H1 (cell line): ENCODE data around the gene METRN. TPM values are rescaled to one million over a fixed set of nuclear protein-coding genes. Genes with fewer than 3 reads are reported as not detected.

Experiments used
- CTCF ChIA-PET: fragments of 300-600 bp; sonication (Branson Sonifier 250); formaldehyde crosslinking; loops from one replicate; lab custom pipeline; 2021; ENCODE audit not compliant: partially characterized antibody; lab: Charles Lee
- POLR2A ChIA-PET: fragments of 300-600 bp; sonication (Branson Sonifier 250); formaldehyde crosslinking; loops from one replicate; lab custom pipeline; 2021; ENCODE audit warnings: inconsistent platforms; ENCODE audit not compliant: partially characterized antibody; lab: Charles Lee
- DNase-seq, 2 experiments: peaks; one replicate each; pipeline versions ENCODE4 v3.0.0 to v3.0.0-alpha.2; 2010 to 2022; ENCODE audit warnings: low spot score in 2 of 2, low read depth in 1 of 2, mixed read lengths in 1 of 2
- FAIRE-seq: peaks from 2 replicates; lab custom pipeline; 2011; peaks lifted over from hg19 to GRCh38; lab: Jason Lieb, UNC
- H2AFZ ChIP-seq: 2 replicates; pipeline ENCODE4 v1.8.1; 2012; ENCODE audit warnings: low read length, inconsistent platforms
- H2AK5ac ChIP-seq: 2 replicates; pipeline ENCODE4 v1.6.1; 2013; ENCODE audit warnings: low read depth, low read length
- H2BK120ac ChIP-seq: replicated peaks from 2 replicates; pipeline ENCODE3; 2013; ENCODE audit warnings: low read depth, low read length, inconsistent platforms
- H2BK12ac ChIP-seq: 2 replicates; pipeline ENCODE4 v1.6.1; 2013; ENCODE audit warnings: low read depth, low read length
- H2BK15ac ChIP-seq: 2 replicates; pipeline ENCODE4 v1.6.1; 2013; ENCODE audit warnings: low read length
- H2BK20ac ChIP-seq: 2 replicates; pipeline ENCODE4 v1.6.1; 2013; ENCODE audit warnings: low read length
- H2BK5ac ChIP-seq: 2 replicates; pipeline ENCODE4 v1.6.1; 2013; ENCODE audit warnings: low read depth, low read length
- H3K14ac ChIP-seq: 2 replicates; pipeline ENCODE4 v1.6.1; 2013; ENCODE audit warnings: inconsistent platforms; ENCODE audit not compliant: insufficient read length
- H3K18ac ChIP-seq: 2 replicates; pipeline ENCODE4 v1.6.1; 2013; ENCODE audit warnings: low read length; ENCODE audit errors: extremely low read depth
- H3K23ac ChIP-seq: 2 replicates; pipeline ENCODE4 v1.6.1; 2013; ENCODE audit warnings: inconsistent platforms; ENCODE audit not compliant: insufficient read length
- H3K23me2 ChIP-seq: 2 replicates; pipeline ENCODE4 v1.6.1; 2013; ENCODE audit warnings: low read depth, low read length
- H3K27ac ChIP-seq: 2 replicates; pipeline ENCODE4 v1.6.1; 2011; ENCODE audit warnings: low read depth, low read length, inconsistent platforms
- H3K27me3 ChIP-seq, 4 experiments: replicated peaks in 1 of 4; 1 replicate in 1 of 4; 2 replicates in 3 of 4; pipeline versions ENCODE4 v1.6.1 to v1.8.1; 2011 to 2013; ENCODE audit warnings: low read length in 3 of 4, mild to moderate bottlenecking in 3 of 4, inconsistent platforms in 2 of 4, mixed read lengths in 2 of 4, moderate library complexity in 1 of 4; ENCODE audit not compliant: control insufficient read depth in 3 of 4, insufficient read depth in 3 of 4; ENCODE audit errors: extremely low read depth in 1 of 4
- H3K36me3 ChIP-seq, 4 experiments: 2 replicates each; pipeline versions ENCODE4 v1.6.1 to v1.8.1; 2011 to 2013; ENCODE audit warnings: mild to moderate bottlenecking in 4 of 4, low read length in 3 of 4, moderate library complexity in 2 of 4, control low read depth in 1 of 4, inconsistent platforms in 1 of 4; ENCODE audit not compliant: insufficient read depth in 4 of 4, control insufficient read depth in 2 of 4
- H3K4ac ChIP-seq: replicated peaks from 2 replicates; pipeline ENCODE3; 2013; ENCODE audit warnings: low read length, low read depth, mixed read lengths, inconsistent platforms; ENCODE audit not compliant: insufficient read length
- H3K4me1 ChIP-seq, 4 experiments: replicated peaks in 1 of 4; 1 replicate in 1 of 4; 2 replicates in 3 of 4; pipeline versions ENCODE4 v1.6.1 to v1.8.1; 2011 to 2013; ENCODE audit warnings: low read length in 3 of 4, inconsistent platforms in 2 of 4, mixed read lengths in 1 of 4; ENCODE audit not compliant: insufficient read depth in 4 of 4, control insufficient read depth in 3 of 4
- H3K4me2 ChIP-seq, 2 experiments: 2 replicates each; pipeline versions ENCODE4 v1.6.1 to v1.8.1; 2011 to 2013; ENCODE audit warnings: low read depth in 2 of 2, low read length in 2 of 2, control low read depth in 1 of 2, inconsistent platforms in 1 of 2, mild to moderate bottlenecking in 1 of 2; ENCODE audit not compliant: insufficient read depth in 1 of 2
- H3K4me3 ChIP-seq, 4 experiments: fragments of 200-600, 300-600 bp in 1 of 4; sonication (generic), shearing (Covaris generic), sonication (Bioruptor Twin) in 1 of 4; 2 replicates each; pipeline versions ENCODE4 v1.5.1 to v1.8.1; 2011 to 2016; ENCODE audit warnings: low read length in 4 of 4, low read depth in 3 of 4, control low read depth in 2 of 4, inconsistent platforms in 2 of 4, mild to moderate bottlenecking in 2 of 4, mixed read lengths in 1 of 4, moderate library complexity in 1 of 4; ENCODE audit not compliant: insufficient read depth in 2 of 4; ENCODE audit errors: extremely low read depth in 1 of 4
- H3K56ac ChIP-seq: replicated peaks from 2 replicates; pipeline ENCODE3; 2013; ENCODE audit warnings: low read depth, mild to moderate bottlenecking, mixed read lengths, low read length, inconsistent platforms; ENCODE audit not compliant: insufficient read length
- H3K79me1 ChIP-seq: 2 replicates; pipeline ENCODE4 v1.6.1; 2013; ENCODE audit warnings: low read depth, low read length, control low read depth
- H3K79me2 ChIP-seq, 2 experiments: 2 replicates each; pipeline versions ENCODE4 v1.6.1 to v1.8.1; 2012 to 2013; ENCODE audit warnings: low read length in 2 of 2, mild to moderate bottlenecking in 2 of 2, inconsistent platforms in 1 of 2; ENCODE audit not compliant: insufficient read depth in 2 of 2, control insufficient read depth in 1 of 2
- H3K9ac ChIP-seq, 4 experiments: replicated peaks in 1 of 4; 1 replicate in 1 of 4; 2 replicates in 3 of 4; pipeline versions ENCODE4 v1.6.1 to v1.8.1; 2011 to 2013; ENCODE audit warnings: low read depth in 3 of 4, low read length in 3 of 4, control low read depth in 2 of 4, mild to moderate bottlenecking in 2 of 4, moderate library complexity in 2 of 4, inconsistent platforms in 1 of 4; ENCODE audit errors: extremely low read depth in 1 of 4
- H3K9me3 ChIP-seq, 2 experiments: 2 replicates each; pipeline versions ENCODE4 v1.6.1 to v1.8.1; 2012 to 2013; ENCODE audit warnings: mild to moderate bottlenecking in 2 of 2, moderate library complexity in 2 of 2, control low read depth in 1 of 2, inconsistent platforms in 1 of 2, low read depth in 1 of 2, low read length in 1 of 2, mixed read lengths in 1 of 2; ENCODE audit not compliant: insufficient read depth in 2 of 2
- H4K20me1 ChIP-seq, 2 experiments: replicated peaks in 1 of 2; 2 replicates each; pipeline versions ENCODE3 to v1.8.1; 2011 to 2013; ENCODE audit warnings: inconsistent platforms in 2 of 2, low read length in 2 of 2, mild to moderate bottlenecking in 1 of 2; ENCODE audit not compliant: insufficient read depth in 2 of 2, control insufficient read depth in 1 of 2
- H4K5ac ChIP-seq: 2 replicates; pipeline ENCODE4 v1.6.1; 2013; ENCODE audit warnings: low read length, low read depth, mixed read lengths, inconsistent platforms; ENCODE audit not compliant: insufficient read length
- H4K8ac ChIP-seq: 2 replicates; pipeline ENCODE4 v1.8.0; 2013; ENCODE audit warnings: mild to moderate bottlenecking, moderate library complexity, low read length, inconsistent platforms; ENCODE audit not compliant: insufficient read depth; ENCODE audit errors: extremely low read depth
- H4K91ac ChIP-seq: replicated peaks from 2 replicates; pipeline ENCODE3; 2013; ENCODE audit warnings: low read length, mixed read lengths, inconsistent platforms; ENCODE audit not compliant: insufficient read length
- CEBPB ChIP-seq: IDR thresholded peaks from 2 replicates; pipeline ENCODE4 v1.6.1; 2012; ENCODE audit warnings: low read depth, low read length
- CREB1 ChIP-seq: IDR thresholded peaks from 2 replicates; pipeline ENCODE4 v1.6.1; 2012; ENCODE audit warnings: inconsistent platforms
- EGR1 ChIP-seq: IDR thresholded peaks from 2 replicates; pipeline ENCODE4 v1.6.1; 2011; ENCODE audit warnings: low read depth, low read length, borderline replicate concordance
- EP300 ChIP-seq, 2 experiments: IDR thresholded peaks; 1 replicate in 1 of 2; 2 replicates in 1 of 2; pipeline ENCODE4 v1.6.1; 2011 to 2012; ENCODE audit warnings: low read depth in 2 of 2, low read length in 2 of 2, mild to moderate bottlenecking in 2 of 2, borderline replicate concordance in 1 of 2, inconsistent platforms in 1 of 2, moderate library complexity in 1 of 2
- JUN ChIP-seq: IDR thresholded peaks from 2 replicates; pipeline ENCODE4 v1.6.1; 2011; ENCODE audit warnings: low read depth, mild to moderate bottlenecking, improper control_type of control experiment, low read length
- SAP30 ChIP-seq: fragments of 300-600 bp; sonication (generic); IDR thresholded peaks from 2 replicates; pipeline ENCODE4 v1.7.1; 2012; ENCODE audit warnings: low read length, moderate library complexity, mild to moderate bottlenecking, inconsistent platforms; ENCODE audit not compliant: insufficient read depth, insufficient replicate concordance
- SIRT6 ChIP-seq: IDR thresholded peaks from one replicate; pipeline ENCODE4 v1.7.1; 2012; ENCODE audit warnings: low read length, inconsistent platforms
- SP2 ChIP-seq: IDR thresholded peaks from 2 replicates; pipeline ENCODE4 v1.6.1; 2012; ENCODE audit warnings: mild to moderate bottlenecking, low read length, inconsistent platforms
- TBP ChIP-seq: IDR thresholded peaks from 2 replicates; pipeline ENCODE4 v1.6.1; 2011; ENCODE audit warnings: low read depth, low read length, improper control_type of control experiment
- YY1 ChIP-seq: IDR thresholded peaks from 2 replicates; pipeline ENCODE4 v1.6.1; 2011; ENCODE audit warnings: low read depth, mild to moderate bottlenecking, low read length
- WGBS, 2 experiments: shearing (Covaris generic) in 1 of 2; methylation state at CpG; one replicate each; pipeline versions ENCODE4 v1.1.6 to v1.1.7; 2013 to 2015; ENCODE audit warnings: low lambda C conversion rate in 2 of 2, mixed read lengths in 2 of 2, inconsistent platforms in 1 of 2, low coverage in 1 of 2, missing lambda C conversion rate in 1 of 2; ENCODE audit not compliant: insufficient replicate concordance in 2 of 2, insufficient coverage in 1 of 2, insufficient read length in 1 of 2; ENCODE audit errors: extremely low coverage in 1 of 2, missing lambda C conversion rate in 1 of 2; 5-methylcytosine and 5-hydroxymethylcytosine counted together
- polyA plus RNA-seq, 7 experiments: library from polyadenylated mRNA; depleted of rRNA in 3 of 7; stranded (reverse) in 5 of 7; unstranded in 2 of 7; fragments of >200 nt in 5 of 7; fragments of 200-250 nt in 2 of 7; gene quantifications; 1 replicate in 5 of 7; 2 replicates in 1 of 7; 4 replicates in 1 of 7; pipeline versions ENCODE4 v1.2.1 to v1.2.3, GENCODE V29; 2011 to 2013; ENCODE audit warnings: missing spikeins in 2 of 7, mixed read lengths in 2 of 7
- total RNA-seq: library from RNA; stranded (reverse); fragmentation: NEBNext Ultra II Directional; extraction: Animal tissue kit (Norgen Biotek cat#: 25700); gene quantifications from 2 replicates; pipeline ENCODE4 v1.2.1, GENCODE V29; 2021

The METRN gene
- total and polyA plus RNA-seq, 2 of the 8 experiments (the other 6 are each of a cell fraction or from before 2014, with no cell fraction given): 18.7 to 25.8 TPM

GRCh38 chr16:734208-734980, 19.5 kb downstream of the METRN start:
- H2BK120ac ChIP-seq: no peak overlapping the region
- H3K56ac ChIP-seq: no peak overlapping the region
- H3K4me3 ChIP-seq: no peak overlapping the region
- peak overlapping the region; percentile 60; the same call in 1 of the 2 replicates for H2BK5ac ChIP-seq
- H3K27ac ChIP-seq: no peak overlapping the region
- CTCF ChIA-PET: interaction anchor here (0.7 to 35.8 kb wide), 7 partner anchors 10 to 50 kb away, joined by 3 to 977 read pairs (median 14); partner anchors contain the start of genes ANTKMT, CCDC78, CHTF18 and FBXL16
- peak overlapping the region; percentile 25; the same call in 1 of the 2 replicates for H4K8ac ChIP-seq
- TF ChIP-seq SAP30 (no peak), YY1 (no peak), EGR1 (no peak), SP2 (no peak), TBP (no peak), CREB1 (no peak), CEBPB (no peak), EP300 (IDR thresholded peaks at IDR 0.05; ENCODE audit: borderline replicate concordance in 1 of 2, low read depth in 2 of 2, low read length in 2 of 2) (no peak), SIRT6 (no peak), JUN (no peak)
- TF ChIP-seq, all 59 proteins: peak for 0
- peaks cover 2 to 11% of the 10 kb centered on the region in 2 experiments for H4K20me1 ChIP-seq
- H3K27me3 ChIP-seq: no peaks in the 10 kb centered on the region
- no peaks in the 10 kb centered on the region for H3K79me2 ChIP-seq
- H2BK12ac ChIP-seq: no peak overlapping the region
- H3K4me1 ChIP-seq: peaks cover 0 to 2% (median 0%) of the 10 kb centered on the region in 4 experiments; a peak in 2 of 7 replicates
- POLR2A ChIA-PET: interaction anchor here (1.0 to 23.0 kb wide), 6 partner anchors 10 to 51 kb away, joined by 3 to 353 read pairs (median 5); partner anchors contain the start of genes ANTKMT, CCDC78, HAGHL and METRN
- no peak overlapping the region for H3K18ac ChIP-seq
- no peak overlapping the region for H2BK20ac ChIP-seq
- H4K5ac ChIP-seq: no peak overlapping the region
- H3K36me3 ChIP-seq: peaks cover 0 to 3% (median 2%) of the 10 kb centered on the region in 4 experiments; a peak in 2 of 8 replicates
- H3K4ac ChIP-seq: no peak overlapping the region
- no peak overlapping the region for H3K14ac ChIP-seq
- H3K23ac ChIP-seq: no peak overlapping the region
- H2AFZ ChIP-seq: no peak overlapping the region
- no peaks in the 10 kb centered on the region for H3K9me3 ChIP-seq
- H2BK15ac ChIP-seq: no peak overlapping the region
- no peak overlapping the region for H3K4me2 ChIP-seq
- no peak overlapping the region for H2AK5ac ChIP-seq
- no peak for DNase-seq
- no peak overlapping the region for H3K9ac ChIP-seq
- no peak for FAIRE-seq
- H4K91ac ChIP-seq: no peak overlapping the region
- 95% methylated on average over 39 of the region's 49 CpGs; no CpG with 5 or more reads in 1 of the 2 experiments for WGBS, 2 experiments
- H3K23me2 ChIP-seq: no peaks in the 10 kb centered on the region
- no peaks in the 10 kb centered on the region for H3K79me1 ChIP-seq
